Esophagus mucosa (tissue), 1 donor: ENCODE results near the gene FLRT1. TPM values are rescaled to one million over a fixed set of nuclear protein-coding genes. Genes with fewer than 3 reads are reported as not detected.
A peak's percentile ranks its signal among the peaks of the same experiment; 100 is the strongest.

Experiments
- ATAC-seq: fragments of 200-7000 bp; cut with Tn5 transposase; one replicate; pipeline ENCODE4 v1.9.1; 2020
- total RNA-seq: library from RNA; stranded (reverse); gene quantifications from one replicate; pipeline ENCODE4 v1.2.4, GENCODE V29; 2023
- donor health status: DM: yes; HTN: yes; CAD: no.

The FLRT1 gene, protein sequence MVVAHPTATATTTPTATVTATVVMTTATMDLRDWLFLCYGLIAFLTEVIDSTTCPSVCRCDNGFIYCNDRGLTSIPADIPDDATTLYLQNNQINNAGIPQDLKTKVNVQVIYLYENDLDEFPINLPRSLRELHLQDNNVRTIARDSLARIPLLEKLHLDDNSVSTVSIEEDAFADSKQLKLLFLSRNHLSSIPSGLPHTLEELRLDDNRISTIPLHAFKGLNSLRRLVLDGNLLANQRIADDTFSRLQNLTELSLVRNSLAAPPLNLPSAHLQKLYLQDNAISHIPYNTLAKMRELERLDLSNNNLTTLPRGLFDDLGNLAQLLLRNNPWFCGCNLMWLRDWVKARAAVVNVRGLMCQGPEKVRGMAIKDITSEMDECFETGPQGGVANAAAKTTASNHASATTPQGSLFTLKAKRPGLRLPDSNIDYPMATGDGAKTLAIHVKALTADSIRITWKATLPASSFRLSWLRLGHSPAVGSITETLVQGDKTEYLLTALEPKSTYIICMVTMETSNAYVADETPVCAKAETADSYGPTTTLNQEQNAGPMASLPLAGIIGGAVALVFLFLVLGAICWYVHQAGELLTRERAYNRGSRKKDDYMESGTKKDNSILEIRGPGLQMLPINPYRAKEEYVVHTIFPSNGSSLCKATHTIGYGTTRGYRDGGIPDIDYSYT
- not detected for total RNA-seq

- ATAC-seq, result no peak
Measured at GRCh38 chr11:64035576-64035975, at the start of gene FLRT1. TSS of gene FLRT1 (plus strand) at chr11:64035931. CDS start at chr11:64116268, 80,337 bp downstream.

- peak; percentile 93 for ATAC-seq
Measured at GRCh38 chr11:63986156-63986931, 49.4 kb upstream of the FLRT1 start, which contains the start of gene OTUB1. TSS of gene OTUB1 (plus strand) at chr11:63986438. CDS start at chr11:63986457, 19 bp downstream.

GRCh38 chr11:63986932-63987513, 48.7 kb upstream of the FLRT1 start:
- no peak for ATAC-seq

DNA sequence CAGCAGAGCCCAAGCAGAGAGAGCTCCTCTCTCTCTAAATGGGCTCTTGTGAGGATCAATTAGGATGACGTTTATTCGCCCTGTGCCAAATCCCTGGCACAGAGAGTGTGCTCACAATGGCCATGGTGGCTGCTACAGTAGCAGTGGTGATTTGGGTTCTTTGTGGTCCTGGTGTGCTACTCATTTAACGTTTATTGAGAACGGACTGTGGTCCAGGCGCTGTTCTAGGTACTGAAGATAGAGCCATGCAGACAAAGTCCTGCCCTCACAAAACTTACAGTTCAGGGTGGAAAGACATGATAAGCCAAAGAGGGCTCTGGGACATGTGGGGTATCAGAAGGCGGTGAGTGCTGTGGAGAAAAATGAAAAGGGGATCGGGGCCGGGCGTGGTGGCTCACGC, 44.2 kb upstream of the FLRT1 start:
- ATAC-seq, result no peak

DNA sequence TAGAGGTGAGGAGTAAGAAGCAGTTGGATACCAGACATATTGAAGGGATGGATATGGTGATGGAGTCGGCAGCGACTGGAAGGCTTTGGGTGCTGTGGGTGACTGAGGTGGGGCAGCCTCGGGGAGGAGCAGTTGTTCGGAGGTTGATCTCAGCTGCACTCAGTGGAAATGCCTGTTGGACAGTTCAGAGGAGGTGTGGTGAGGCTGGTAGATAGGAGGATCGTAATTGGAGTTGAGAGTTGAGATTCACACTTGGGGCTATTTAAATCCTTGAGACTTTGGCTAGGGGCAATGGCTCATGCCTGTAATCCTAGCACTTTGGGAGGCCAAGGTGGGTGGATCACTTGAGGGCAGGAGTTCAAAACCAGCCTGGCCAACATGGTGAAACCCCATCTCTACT, 42.6 kb upstream of the FLRT1 start:
- ATAC-seq, result no peak

DNA sequence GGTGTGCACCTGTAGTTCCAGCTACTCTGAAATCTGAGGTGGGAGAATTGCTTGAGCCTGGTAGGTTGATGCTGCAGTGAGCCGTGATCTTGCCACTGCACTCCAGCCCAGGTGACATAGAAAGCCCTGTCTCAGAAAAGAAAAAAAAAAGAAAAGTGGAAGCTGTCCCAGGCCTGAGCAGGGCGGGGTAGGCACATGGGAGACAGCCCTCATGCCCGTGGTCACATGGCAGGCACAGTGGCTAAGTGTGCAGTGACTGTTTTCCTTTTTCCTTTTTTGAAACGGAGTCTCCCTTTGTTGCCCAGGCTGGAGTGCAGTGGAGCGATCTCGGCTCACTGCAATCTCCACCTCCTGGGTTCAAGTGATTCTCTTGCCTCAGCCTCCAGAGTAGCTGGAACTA, 41.7 kb upstream of the FLRT1 start:
- ATAC-seq, result no peak

- ATAC-seq, result no peak
Measured at GRCh38 chr11:63996512-63996911, 39.2 kb upstream of the FLRT1 start.

GRCh38 chr11:63997104-63997700, 38.5 kb upstream of the FLRT1 start:
- ATAC-seq, result no peak

DNA sequence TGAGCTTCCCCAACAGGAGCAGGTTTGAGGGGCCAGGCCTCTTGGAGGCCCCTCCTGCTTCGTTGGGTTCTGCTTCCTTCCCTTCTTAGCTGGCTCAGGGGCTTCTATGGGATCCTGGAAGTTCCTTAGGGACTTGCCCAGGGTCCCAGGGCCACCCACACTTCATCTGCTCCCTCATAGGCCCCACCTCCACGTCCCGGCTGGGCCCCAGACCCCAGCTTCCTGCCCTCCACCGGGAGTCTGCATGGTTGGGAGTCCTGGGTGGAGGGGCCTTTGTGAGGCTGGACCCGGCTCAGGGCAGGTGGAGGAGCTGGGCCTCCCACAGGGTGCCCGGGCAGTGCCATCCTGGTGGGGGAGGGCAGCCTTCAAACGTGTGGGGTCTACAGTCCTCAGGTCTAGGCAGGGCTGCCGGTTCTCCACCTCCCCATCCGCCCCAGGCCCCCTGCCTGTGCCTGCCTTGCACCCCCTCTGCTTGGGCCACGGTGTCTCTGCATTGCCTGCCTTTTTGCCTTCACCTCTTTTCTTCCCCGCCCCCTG, 37.9 kb upstream of the FLRT1 start:
- no peak for ATAC-seq

DNA sequence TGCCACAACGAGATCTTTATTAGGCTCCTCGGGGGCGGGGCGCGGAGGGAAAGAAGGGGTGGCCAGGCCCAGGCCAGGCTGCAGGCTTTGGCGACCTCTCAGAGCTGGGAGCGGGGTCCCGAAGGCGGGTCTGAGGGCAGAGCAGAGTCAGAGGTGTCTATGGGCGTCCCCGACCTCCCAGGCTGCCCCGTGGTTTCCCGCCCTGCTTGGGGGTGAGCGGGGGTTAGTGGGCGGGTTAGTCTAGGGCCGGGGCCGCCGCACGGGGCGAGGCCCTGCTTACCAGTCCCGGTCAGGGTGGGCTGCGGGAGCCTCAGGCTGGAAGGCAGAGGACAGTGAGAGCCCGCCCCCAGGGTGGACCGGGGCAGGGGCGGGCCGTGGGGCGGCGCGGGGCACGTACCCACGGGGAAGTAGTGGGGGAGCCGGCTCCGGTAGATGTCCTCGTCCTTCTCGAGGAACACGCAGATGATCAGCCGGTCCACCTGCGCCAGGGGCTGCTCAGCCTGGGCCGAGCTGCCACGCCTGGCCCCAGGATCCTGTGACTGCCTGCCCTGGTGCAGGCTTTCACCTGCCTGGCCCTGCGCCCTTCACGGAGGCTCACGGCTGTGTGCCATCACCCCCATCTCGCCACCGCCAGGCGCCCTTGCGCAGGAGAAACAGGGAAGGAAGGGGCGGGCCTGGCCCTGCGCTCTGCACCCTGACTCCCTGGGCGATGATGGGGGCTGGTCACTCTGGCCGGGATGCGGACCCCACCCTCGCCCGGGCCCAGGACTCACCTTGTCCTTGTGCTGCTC, 37.0 kb upstream of the FLRT1 start:
- peak; percentile 70 for ATAC-seq

DNA sequence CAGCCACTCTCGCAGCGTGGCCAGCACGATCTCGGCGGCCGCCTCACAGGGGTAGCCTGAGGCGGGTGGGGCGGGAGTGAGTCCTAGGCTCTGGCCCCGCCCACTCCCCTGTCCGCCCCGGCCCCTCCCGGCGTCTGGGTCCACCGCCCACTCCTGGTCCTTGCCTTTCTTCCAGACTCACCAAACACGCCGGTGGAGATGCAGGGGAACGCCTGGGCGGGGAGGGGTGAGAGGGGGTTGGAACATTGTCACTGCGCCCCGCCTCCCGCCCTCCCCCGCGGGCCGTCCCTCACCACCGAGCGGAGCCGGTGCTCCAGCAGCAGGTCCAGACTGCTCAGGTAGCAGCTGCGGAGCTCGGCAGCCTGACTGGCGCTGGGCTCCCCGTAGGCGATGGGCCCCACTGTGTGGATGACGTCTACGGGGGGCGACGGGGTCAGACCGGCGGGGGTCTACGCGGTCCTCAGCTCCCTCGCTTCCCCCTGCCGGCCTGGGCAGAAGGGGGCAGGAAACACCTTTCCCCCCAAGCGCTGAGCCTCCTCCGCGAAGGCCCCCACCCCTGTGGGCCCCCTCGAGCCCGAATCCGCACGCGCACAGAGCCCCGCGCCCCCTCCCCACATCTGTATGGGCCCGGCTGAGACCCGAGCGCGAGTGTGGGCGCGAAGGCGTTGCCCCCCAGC, 36.2 kb upstream of the FLRT1 start:
- peak; percentile 87 for ATAC-seq

GRCh38 chr11:64000026-64000739, 35.5 kb upstream of the FLRT1 start:
- peak; percentile 65 for ATAC-seq

- ATAC-seq, result no peak
Measured at GRCh38 chr11:64000740-64001483, 34.8 kb upstream of the FLRT1 start.

DNA sequence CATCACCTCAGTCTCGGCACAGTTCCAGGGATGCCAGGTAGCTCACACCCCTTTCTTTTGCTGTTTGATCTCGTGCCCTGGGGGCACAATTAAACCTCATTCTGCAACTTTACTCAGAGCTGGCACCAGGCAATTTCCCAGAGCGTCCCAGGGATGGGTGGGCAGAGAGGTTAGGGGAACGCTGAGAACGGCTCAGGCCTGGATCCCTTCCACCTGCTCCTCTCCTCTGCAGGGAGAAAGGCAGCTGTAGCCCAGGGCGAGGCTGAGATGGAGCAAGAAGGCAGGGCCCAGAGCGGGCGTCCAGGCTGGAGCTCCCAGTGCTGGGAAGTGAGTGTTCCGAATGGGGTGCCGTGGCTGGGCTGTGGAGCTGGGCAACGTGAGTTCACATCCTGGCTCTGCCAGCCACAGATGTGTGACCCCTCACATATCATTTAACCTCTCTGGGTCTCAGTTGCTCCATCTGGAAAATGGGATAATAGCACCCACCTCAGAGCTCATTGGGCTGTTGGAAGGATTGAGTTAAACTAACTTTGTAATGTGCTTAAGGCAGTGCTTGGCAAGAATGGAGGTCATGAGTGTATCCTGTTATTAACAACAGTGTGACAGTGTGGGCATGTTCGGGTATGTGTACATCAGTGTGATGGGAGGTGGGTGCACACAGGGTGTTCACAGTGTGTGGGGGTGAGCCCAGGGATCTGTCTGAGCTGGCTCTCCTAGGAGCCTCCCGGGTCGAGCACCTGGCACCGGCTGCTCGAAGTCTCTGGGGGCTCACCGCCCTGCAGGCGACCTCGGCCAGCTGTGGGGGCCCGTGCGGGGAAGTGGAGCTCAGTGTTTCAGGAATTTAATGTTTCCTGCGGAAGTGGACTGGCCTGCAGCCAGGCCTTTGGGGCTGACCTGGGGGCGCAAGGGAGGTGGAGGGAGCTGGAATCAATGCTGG, 34.0 kb upstream of the FLRT1 start:
- ATAC-seq, result no peak

GRCh38 chr11:64003807-64004589, 31.7 kb upstream of the FLRT1 start:
- no peak for ATAC-seq

DNA sequence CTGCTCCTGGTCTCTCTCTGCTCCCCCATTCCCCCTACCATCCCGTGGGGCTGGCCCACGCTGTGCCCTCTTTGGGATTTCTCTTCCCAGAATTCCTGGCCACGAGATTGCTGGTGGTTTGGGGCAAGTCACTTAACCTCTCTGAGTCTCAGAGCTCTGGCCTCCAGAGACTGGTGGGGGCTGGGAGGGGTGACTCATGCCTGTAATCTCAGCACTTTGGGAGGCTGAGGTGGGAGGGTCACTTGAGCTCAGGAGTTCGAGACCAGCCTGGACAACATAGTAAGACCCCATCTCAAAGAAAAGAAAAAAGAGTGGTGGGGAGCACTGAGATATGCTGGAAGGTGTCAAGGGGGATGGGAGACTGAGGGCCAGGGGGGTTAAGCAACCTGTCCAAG, 31.1 kb upstream of the FLRT1 start:
- no peak for ATAC-seq

GRCh38 chr11:64005691-64006090, 30.0 kb upstream of the FLRT1 start:
- no peak for ATAC-seq
